ENCODE data around the gene UBE2D1. TPM values are rescaled to one million over a fixed set of nuclear protein-coding genes. Genes with fewer than 3 reads are reported as not detected.

The UBE2D1 gene
- total and polyA plus RNA-seq, 2 donors (not counting 3 experiments of a cell fraction or from before 2014, with no cell fraction given): 13.5 to 14.5 TPM

- DNase-seq (ENCODE audit: low read depth, low spot score): no peak
- no peak overlapping the region for H3K9ac ChIP-seq (replicated peaks; ENCODE audit: extremely low read depth, insufficient read depth, low read length)
These were observed 77.7 kb downstream of the UBE2D1 start for GRCh38 chr10:58412502-58412961.

GRCh38 chr10:58414270-58415041 is 79.7 kb downstream of the UBE2D1 start:
- ChIA-PET POLR2A (no interaction called here), CTCF (interaction anchor here (0.9 to 1.3 kb wide), 4 partner anchors 117 to 1209 kb away, joined by 3 to 9 read pairs (median 5); no protein-coding TSS in a partner anchor)
- H4K20me1 ChIP-seq (replicated peaks; ENCODE audit: control insufficient read depth, extremely low read depth, insufficient read depth, low read length): no peaks in the 10 kb centered on the region
- dilution Hi-C loops (cut with MboI; ENCODE audit: extremely low pct_ligation_motif_present, low sequenced_read_pairs): no loop called here
- no peaks in the 10 kb centered on the region for H3K79me2 ChIP-seq (ENCODE audit: control insufficient read depth, insufficient read depth, low read length)
- H3K36me3 ChIP-seq (ENCODE audit: control insufficient read depth in 2 of 2, extremely low read depth in 1 of 2, insufficient read depth in 2 of 2, low read length in 2 of 2): no peaks in the 10 kb centered on the region
- DNase-seq (ENCODE audit: low read depth, low spot score) (no peak), FAIRE-seq (no peak)
- no TSS peak for BruUV-seq (replicated peaks)
- H3K4me2 ChIP-seq (ENCODE audit: insufficient read depth, low read length): no peak overlapping the region
- no peak overlapping the region for H3K4me3 ChIP-seq (replicated peaks in 1 of 3; ENCODE audit: insufficient read depth in 1 of 3, low read depth in 1 of 3, low read length in 3 of 3)
- H3K27ac ChIP-seq (ENCODE audit: insufficient read depth, low read depth, low read length): no peak overlapping the region
- no peaks in the 10 kb centered on the region for H3K9me3 ChIP-seq (replicated peaks; ENCODE audit: control insufficient read depth, insufficient read depth, low read length)
- TF ChIP-seq JUN (IDR thresholded peaks at IDR 0.05; ENCODE audit: borderline replicate concordance, insufficient read depth, insufficient read length, low read depth) (no peak), EZH2 (IDR thresholded peaks at IDR 0.05; ENCODE audit: borderline replicate concordance, low read depth, low read length, severe bottlenecking) (no peak), FOS (IDR thresholded peaks at IDR 0.05; ENCODE audit: borderline replicate concordance, insufficient read depth, low read length) (no peak), GATA2 (IDR thresholded peaks at IDR 0.05; ENCODE audit: insufficient read depth, insufficient read length, low read depth, low read length) (no peak), POLR2AphosphoS5 (IDR thresholded peaks at IDR 0.05; ENCODE audit: insufficient read depth, low read depth, low read length) (no peak), POLR2A (IDR thresholded peaks at IDR 0.05; ENCODE audit: low read depth, low read length) (no peak), MAX (IDR thresholded peaks at IDR 0.05; ENCODE audit: insufficient read depth, insufficient read length) (no peak), CTCF (IDR thresholded peaks at IDR 0.05; ENCODE audit: extremely low read depth in 1 of 2, insufficient read depth in 1 of 2, low read depth in 1 of 2, low read length in 2 of 2) (no peak), MYC (IDR thresholded peaks at IDR 0.05; ENCODE audit: low read depth, low read length) (no peak)
- no peaks in the 10 kb centered on the region for H3K4me1 ChIP-seq (ENCODE audit: control insufficient read depth, extremely low read depth, insufficient read depth, low read length)
- H3K9me1 ChIP-seq (replicated peaks; ENCODE audit: control insufficient read depth, extremely low read depth, insufficient read depth, low read length): no peaks in the 10 kb centered on the region
- H3K27me3 ChIP-seq (ENCODE audit: control insufficient read depth in 2 of 2, insufficient read depth in 2 of 2, low read length in 2 of 2): no peaks in the 10 kb centered on the region
- H2AFZ ChIP-seq (ENCODE audit: low read depth, low read length): no peak overlapping the region
- no peak overlapping the region for H3K9ac ChIP-seq (replicated peaks; ENCODE audit: extremely low read depth, insufficient read depth, low read length)
- intact Hi-C loops (cut with micrococcal nuclease): loop anchor here (1.0 kb wide), 2 partner anchors 117 to 227 kb away; no protein-coding TSS in a partner anchor

More at GRCh38 chr10:58412502-58412961, 77.7 kb downstream of the UBE2D1 start:
- BruUV-seq (replicated peaks): no TSS peak
- no peak overlapping the region for H3K4me3 ChIP-seq (replicated peaks in 1 of 3; ENCODE audit: insufficient read depth in 1 of 3, low read depth in 1 of 3, low read length in 3 of 3)
- H3K9me3 ChIP-seq (replicated peaks; ENCODE audit: control insufficient read depth, insufficient read depth, low read length): no peaks in the 10 kb centered on the region
- no peak overlapping the region for H3K4me2 ChIP-seq (ENCODE audit: insufficient read depth, low read length)
- POLR2A ChIA-PET: no interaction called here
- H3K27ac ChIP-seq (ENCODE audit: insufficient read depth, low read depth, low read length): no peak overlapping the region
- no peaks in the 10 kb centered on the region for H3K79me2 ChIP-seq (ENCODE audit: control insufficient read depth, insufficient read depth, low read length)
- intact Hi-C loops (cut with micrococcal nuclease) (no loop called here), dilution Hi-C loops (cut with MboI; ENCODE audit: extremely low pct_ligation_motif_present, low sequenced_read_pairs) (no loop called here)
- H3K4me1 ChIP-seq (ENCODE audit: control insufficient read depth, extremely low read depth, insufficient read depth, low read length): no peaks in the 10 kb centered on the region
- no peaks in the 10 kb centered on the region for H3K36me3 ChIP-seq (ENCODE audit: control insufficient read depth in 2 of 2, extremely low read depth in 1 of 2, insufficient read depth in 2 of 2, low read length in 2 of 2)
- no peak overlapping the region for H2AFZ ChIP-seq (ENCODE audit: low read depth, low read length)
- H3K27me3 ChIP-seq (ENCODE audit: control insufficient read depth in 2 of 2, insufficient read depth in 2 of 2, low read length in 2 of 2): peaks cover 0 to 6% of the 10 kb centered on the region in 2 experiments
- H4K20me1 ChIP-seq (replicated peaks; ENCODE audit: control insufficient read depth, extremely low read depth, insufficient read depth, low read length): no peaks in the 10 kb centered on the region
- TF ChIP-seq FOS (IDR thresholded peaks at IDR 0.05; ENCODE audit: borderline replicate concordance, insufficient read depth, low read length) (no peak), MYC (IDR thresholded peaks at IDR 0.05; ENCODE audit: low read depth, low read length) (no peak), POLR2AphosphoS5 (IDR thresholded peaks at IDR 0.05; ENCODE audit: insufficient read depth, low read depth, low read length) (no peak)
- FAIRE-seq: no peak
- CTCF ChIA-PET: interaction anchor here (1.1 kb wide), 1 partner anchor 26 kb away, joined by 3 read pairs; no protein-coding TSS in a partner anchor
- no peaks in the 10 kb centered on the region for H3K9me1 ChIP-seq (replicated peaks; ENCODE audit: control insufficient read depth, extremely low read depth, insufficient read depth, low read length)
